K562 (cell line): ENCODE data around the gene PNP. TPM values are rescaled to one million over a fixed set of nuclear protein-coding genes. Genes with fewer than 3 reads are reported as not detected.

Experiments
- ATF1 ChIP-seq, 2 experiments: fragments of 450-650 bp in 1 of 2; IDR thresholded peaks; 2 replicates each; pipeline ENCODE4 v1.6.1; 2016; ENCODE audit warnings: missing compliant biosample characterization in 1 of 2, missing genetic modification characterization in 1 of 2
- CBX5 ChIP-seq: IDR thresholded peaks from 2 replicates; pipeline ENCODE4 v1.6.1; 2014; ENCODE audit warnings: low read depth, borderline replicate concordance
- ETV1 ChIP-seq: fragments of 450-650 bp; conservative IDR thresholded peaks from 2 replicates; pipeline ENCODE4 v1.6.1; 2016; ENCODE audit warnings: missing genetic modification characterization, control low read depth, low read depth, missing compliant biosample characterization
- FOXK2 ChIP-seq, 2 experiments: fragments of 450-650 bp; IDR thresholded peaks in 1 of 2; conservative IDR thresholded peaks in 1 of 2; 2 replicates each; pipeline ENCODE4 v1.6.1; 2016; ENCODE audit warnings: low read depth in 2 of 2, mild to moderate bottlenecking in 1 of 2
- HOXB6 ChIP-seq: fragments of 250-450 bp; sonication (Bioruptor Pico); IDR thresholded peaks from 2 replicates; pipeline ENCODE4 v1.5.1; 2022; ENCODE audit warnings: mild to moderate bottlenecking, borderline replicate concordance
- NR4A1 ChIP-seq, 2 experiments: fragments of 250-450 bp in 1 of 2; fragments of 450-650 bp in 1 of 2; sonication (Bioruptor Pico) in 1 of 2; IDR thresholded peaks; 2 replicates each; pipeline versions ENCODE4 v1.4.0 to v1.6.1; 2016 to 2020; ENCODE audit warnings: mild to moderate bottlenecking in 2 of 2, missing compliant biosample characterization in 1 of 2, missing genetic modification characterization in 1 of 2, moderate library complexity in 1 of 2
- PHB ChIP-seq: fragments of 250-450 bp; sonication (Bioruptor Pico); IDR thresholded peaks from 2 replicates; pipeline ENCODE4 v1.5.0; 2021
- PML ChIP-seq: IDR thresholded peaks from 2 replicates; pipeline ENCODE4 v1.6.1; 2012; ENCODE audit warnings: low read length, inconsistent platforms
- PRMT5 ChIP-seq: sonication (generic); formaldehyde crosslinking; IDR thresholded peaks from 2 replicates; pipeline ENCODE4 v1.5.0; 2020; ENCODE audit warnings: missing genetic modification reagents
- RNF2 ChIP-seq: sonication (generic); IDR thresholded peaks from 2 replicates; pipeline ENCODE4 v1.6.1; 2016
- SAP30 ChIP-seq: fragments of 200-600 bp; sonication (generic); IDR thresholded peaks from 2 replicates; pipeline ENCODE4 v1.6.1; 2012; ENCODE audit warnings: borderline replicate concordance, low read depth, mild to moderate bottlenecking, moderate library complexity, low read length, control low read depth, inconsistent platforms; ENCODE audit not compliant: insufficient read depth, poor library complexity, severe bottlenecking
- SREBF1 ChIP-seq: fragments of 150-350 bp; IDR thresholded peaks from 2 replicates; pipeline ENCODE4 v1.6.1; 2014; ENCODE audit warnings: antibody characterized with exemption, low read depth, low read length, borderline replicate concordance
- TAF1 ChIP-seq: IDR thresholded peaks from 2 replicates; pipeline ENCODE4 v1.6.1; 2011; ENCODE audit warnings: mild to moderate bottlenecking, low read length, moderate library complexity; ENCODE audit not compliant: insufficient read depth, control insufficient read depth, severe bottlenecking; ENCODE audit errors: extremely low read depth
- THRAP3 ChIP-seq: fragments of 450-650 bp; IDR thresholded peaks from 2 replicates; pipeline ENCODE4 v1.6.1; 2016; ENCODE audit warnings: mild to moderate bottlenecking, inconsistent platforms, borderline replicate concordance
- ZNF197 ChIP-seq: fragments of 200-800 bp; sonication (Bioruptor generic); IDR thresholded peaks from 2 replicates; pipeline ENCODE4 v1.6.1; 2016; ENCODE audit warnings: low read depth, missing genetic modification characterization, missing compliant biosample characterization
- ZNF507 ChIP-seq: conservative IDR thresholded peaks from 2 replicates; pipeline ENCODE4 v1.6.1; 2017; ENCODE audit warnings: missing genetic modification characterization, missing compliant biosample characterization
- polyA plus RNA-seq, 8 experiments: library from polyadenylated mRNA; depleted of rRNA in 4 of 8; stranded (reverse) in 5 of 8; unstranded in 3 of 8; fragments of >200 nt; fragmentation: Nextera tagmentation in 2 of 8; fragmentation: Illumina TruSeq in 1 of 8; extraction: Ambion mirVana in 2 of 8; extraction: Trizol in 1 of 8; gene quantifications; 2 replicates each; pipeline versions ENCODE4 v1.2.1 to v1.2.3, GENCODE V29; 2011 to 2014; ENCODE audit warnings: inconsistent platforms in 1 of 8, missing spikeins in 1 of 8
- total RNA-seq, 7 experiments: library from RNA; depleted of rRNA in 6 of 7; stranded (reverse); fragments of >200 nt in 6 of 7; fragmentation: Illumina TruSeq in 2 of 7; extraction: Trizol in 2 of 7; gene quantifications; 2 replicates each; pipeline versions ENCODE4 v1.2.1 to v1.2.3, GENCODE V29; 2011 to 2021; ENCODE audit warnings: low replicate concordance in 1 of 7
- TF ChIP-seq, protein P1 (sequence below): sonication (generic); formaldehyde crosslinking; IDR thresholded peaks from 2 replicates; pipeline ENCODE4 v1.8.1; 2022; ENCODE audit warnings: missing genetic modification reagents
- TF ChIP-seq, protein P2 (sequence below), 3 experiments: IDR thresholded peaks in 2 of 3; conservative IDR thresholded peaks in 1 of 3; 2 replicates each; pipeline ENCODE4 v1.5.1; 2011 to 2012; ENCODE audit warnings: low read length in 3 of 3, mild to moderate bottlenecking in 3 of 3, control low read depth in 2 of 3, improper control_type of control experiment in 1 of 3, inconsistent platforms in 1 of 3, low read depth in 1 of 3, mixed read lengths in 1 of 3, moderate library complexity in 1 of 3; ENCODE audit not compliant: insufficient read depth in 2 of 3
- TF ChIP-seq, protein P3 (sequence below): fragments of 450-650 bp; formaldehyde crosslinking; IDR thresholded peaks from 2 replicates; pipeline ENCODE4 v1.4.0; 2020; ENCODE audit warnings: mild to moderate bottlenecking, moderate library complexity
- TF ChIP-seq, protein P4 (sequence below): fragments of 200-800 bp; sonication (Bioruptor generic); IDR thresholded peaks from 2 replicates; pipeline ENCODE4 v1.6.1; 2017; ENCODE audit warnings: missing genetic modification characterization, missing compliant biosample characterization

The PNP gene
- total and polyA plus RNA-seq, 9 of the 15 experiments (the other 6 are each of a cell fraction or from before 2014, with no cell fraction given): 92.5 to 288 (median 137) TPM

DNA sequence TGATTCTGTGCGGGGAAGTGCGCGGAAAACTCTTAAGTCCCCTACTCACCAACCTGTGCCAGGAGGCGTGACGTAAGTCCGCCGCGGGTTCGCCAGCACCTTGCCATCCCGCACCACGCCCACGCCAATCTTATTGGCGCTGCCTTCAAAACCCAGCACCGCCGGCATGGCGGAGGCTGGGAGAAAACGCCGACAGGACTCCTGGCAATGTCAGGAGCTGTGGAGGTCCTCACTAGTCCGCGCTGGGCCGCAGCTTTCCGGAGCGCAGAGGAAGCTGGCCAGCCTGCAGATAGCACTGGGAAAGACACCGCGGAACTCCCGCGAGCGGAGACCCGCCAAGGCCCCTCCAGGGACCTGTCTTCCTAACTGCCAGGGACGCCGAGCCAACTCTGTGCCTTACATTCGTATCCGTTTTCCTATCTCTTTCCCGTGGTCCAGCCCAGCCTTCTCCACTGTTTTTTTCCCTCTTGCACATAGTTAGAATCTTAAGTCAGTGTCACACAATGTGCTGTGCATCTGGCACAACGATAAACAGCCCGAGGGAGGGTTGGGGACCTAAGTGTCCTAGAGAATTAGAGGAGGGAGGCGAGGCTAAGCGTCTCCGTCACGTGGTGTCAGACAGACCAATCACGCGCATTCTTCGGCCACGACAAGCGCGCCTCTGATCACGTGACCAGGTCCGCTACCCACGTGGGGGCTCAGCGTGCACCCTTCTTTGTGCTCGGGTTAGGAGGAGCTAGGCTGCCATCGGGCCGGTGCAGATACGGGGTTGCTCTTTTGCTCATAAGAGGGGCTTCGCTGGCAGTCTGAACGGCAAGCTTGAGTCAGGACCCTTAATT, 14.5 kb upstream of the PNP start, which contains the start of the genes APEX1 and OSGEP (continued):
- TF ChIP-seq, protein P1, sequence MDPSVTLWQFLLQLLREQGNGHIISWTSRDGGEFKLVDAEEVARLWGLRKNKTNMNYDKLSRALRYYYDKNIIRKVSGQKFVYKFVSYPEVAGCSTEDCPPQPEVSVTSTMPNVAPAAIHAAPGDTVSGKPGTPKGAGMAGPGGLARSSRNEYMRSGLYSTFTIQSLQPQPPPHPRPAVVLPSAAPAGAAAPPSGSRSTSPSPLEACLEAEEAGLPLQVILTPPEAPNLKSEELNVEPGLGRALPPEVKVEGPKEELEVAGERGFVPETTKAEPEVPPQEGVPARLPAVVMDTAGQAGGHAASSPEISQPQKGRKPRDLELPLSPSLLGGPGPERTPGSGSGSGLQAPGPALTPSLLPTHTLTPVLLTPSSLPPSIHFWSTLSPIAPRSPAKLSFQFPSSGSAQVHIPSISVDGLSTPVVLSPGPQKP (CRISPR knock-in tag): no peak
- no peak for TF ChIP-seq ATF1 (CRISPR knock-in tag; IDR thresholded peaks at IDR 0.05)
- TF ChIP-seq ATF1 (tag; IDR thresholded peaks at IDR 0.05): peak; percentile 93
- TF ChIP-seq RNF2: peak; percentile 50; the same call in 1 of the 2 replicates
- TF ChIP-seq, protein P2, sequence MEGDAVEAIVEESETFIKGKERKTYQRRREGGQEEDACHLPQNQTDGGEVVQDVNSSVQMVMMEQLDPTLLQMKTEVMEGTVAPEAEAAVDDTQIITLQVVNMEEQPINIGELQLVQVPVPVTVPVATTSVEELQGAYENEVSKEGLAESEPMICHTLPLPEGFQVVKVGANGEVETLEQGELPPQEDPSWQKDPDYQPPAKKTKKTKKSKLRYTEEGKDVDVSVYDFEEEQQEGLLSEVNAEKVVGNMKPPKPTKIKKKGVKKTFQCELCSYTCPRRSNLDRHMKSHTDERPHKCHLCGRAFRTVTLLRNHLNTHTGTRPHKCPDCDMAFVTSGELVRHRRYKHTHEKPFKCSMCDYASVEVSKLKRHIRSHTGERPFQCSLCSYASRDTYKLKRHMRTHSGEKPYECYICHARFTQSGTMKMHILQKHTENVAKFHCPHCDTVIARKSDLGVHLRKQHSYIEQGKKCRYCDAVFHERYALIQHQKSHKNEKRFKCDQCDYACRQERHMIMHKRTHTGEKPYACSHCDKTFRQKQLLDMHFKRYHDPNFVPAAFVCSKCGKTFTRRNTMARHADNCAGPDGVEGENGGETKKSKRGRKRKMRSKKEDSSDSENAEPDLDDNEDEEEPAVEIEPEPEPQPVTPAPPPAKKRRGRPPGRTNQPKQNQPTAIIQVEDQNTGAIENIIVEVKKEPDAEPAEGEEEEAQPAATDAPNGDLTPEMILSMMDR (IDR thresholded peaks at IDR 0.05 in 2 of 3, conservative IDR thresholded peaks at IDR 0.05 in 1 of 3; ENCODE audit: insufficient read depth in 2 of 3, low read depth in 1 of 3, low read length in 3 of 3): peak in 1 of 3 experiments; percentile 10; a peak in 1 of 6 replicates
- TF ChIP-seq ZNF197: no peak
- TF ChIP-seq ETV1 (tag): peak; percentile 75; the same call in 1 of the 2 replicates
- TF ChIP-seq PRMT5 (CRISPR knock-in tag): no peak
- no peak for TF ChIP-seq PHB (CRISPR knock-in tag)
- TF ChIP-seq THRAP3: no peak
- TF ChIP-seq SAP30: peak; percentile 53
- TF ChIP-seq FOXK2 (conservative IDR thresholded peaks at IDR 0.05 in 1 of 2, IDR thresholded peaks at IDR 0.05 in 1 of 2; ENCODE audit: low read depth in 2 of 2): peak; percentile 95 to 96
- TF ChIP-seq PML: peak; percentile 48; the same call in 1 of the 2 replicates
- 0 out of 2 replicates have a peak, but pooled peaks have one; percentile 49 for TF ChIP-seq SREBF1
- TF ChIP-seq TAF1: peak; percentile 82
- TF ChIP-seq HOXB6: no peak
- TF ChIP-seq, protein P3, sequence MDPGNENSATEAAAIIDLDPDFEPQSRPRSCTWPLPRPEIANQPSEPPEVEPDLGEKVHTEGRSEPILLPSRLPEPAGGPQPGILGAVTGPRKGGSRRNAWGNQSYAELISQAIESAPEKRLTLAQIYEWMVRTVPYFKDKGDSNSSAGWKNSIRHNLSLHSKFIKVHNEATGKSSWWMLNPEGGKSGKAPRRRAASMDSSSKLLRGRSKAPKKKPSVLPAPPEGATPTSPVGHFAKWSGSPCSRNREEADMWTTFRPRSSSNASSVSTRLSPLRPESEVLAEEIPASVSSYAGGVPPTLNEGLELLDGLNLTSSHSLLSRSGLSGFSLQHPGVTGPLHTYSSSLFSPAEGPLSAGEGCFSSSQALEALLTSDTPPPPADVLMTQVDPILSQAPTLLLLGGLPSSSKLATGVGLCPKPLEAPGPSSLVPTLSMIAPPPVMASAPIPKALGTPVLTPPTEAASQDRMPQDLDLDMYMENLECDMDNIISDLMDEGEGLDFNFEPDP (CRISPR knock-in tag): 0 out of 2 replicates have a peak, but pooled peaks have one; percentile 55
- TF ChIP-seq NR4A1 (CRISPR knock-in tag; IDR thresholded peaks at IDR 0.05): no peak
- 0 out of 2 replicates have a peak, but pooled peaks have one; percentile 8 for TF ChIP-seq NR4A1 (tag; IDR thresholded peaks at IDR 0.05)
- no peak for TF ChIP-seq ZNF507 (tag)
- TF ChIP-seq CBX5: no peak
- TF ChIP-seq, protein P4, sequence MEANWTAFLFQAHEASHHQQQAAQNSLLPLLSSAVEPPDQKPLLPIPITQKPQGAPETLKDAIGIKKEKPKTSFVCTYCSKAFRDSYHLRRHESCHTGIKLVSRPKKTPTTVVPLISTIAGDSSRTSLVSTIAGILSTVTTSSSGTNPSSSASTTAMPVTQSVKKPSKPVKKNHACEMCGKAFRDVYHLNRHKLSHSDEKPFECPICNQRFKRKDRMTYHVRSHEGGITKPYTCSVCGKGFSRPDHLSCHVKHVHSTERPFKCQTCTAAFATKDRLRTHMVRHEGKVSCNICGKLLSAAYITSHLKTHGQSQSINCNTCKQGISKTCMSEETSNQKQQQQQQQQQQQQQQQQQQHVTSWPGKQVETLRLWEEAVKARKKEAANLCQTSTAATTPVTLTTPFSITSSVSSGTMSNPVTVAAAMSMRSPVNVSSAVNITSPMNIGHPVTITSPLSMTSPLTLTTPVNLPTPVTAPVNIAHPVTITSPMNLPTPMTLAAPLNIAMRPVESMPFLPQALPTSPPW (CRISPR knock-in tag): peak; percentile 48; the same call in 1 of the 2 replicates
